PFSK-1 (cell line): ENCODE measurements around the gene CLN6.

Experiments
- FOXP2 ChIP-seq: optimal IDR thresholded peaks from 2 replicates; pipeline ENCODE3; 2011; ENCODE audit warnings: borderline replicate concordance, control low read depth, inconsistent platforms; ENCODE audit not compliant: insufficient read depth; ENCODE audit errors: extremely low read length, extremely low read depth
- POLR2AphosphoS5 ChIP-seq: IDR thresholded peaks from 2 replicates; pipeline ENCODE4 v1.6.1; 2012; ENCODE audit warnings: low read depth, mild to moderate bottlenecking, control low read depth, low read length, moderate library complexity
- REST ChIP-seq, 2 experiments: IDR thresholded peaks; 2 replicates each; pipeline versions ENCODE4 v1.6.1 to v1.8.0; 2011 to 2012; ENCODE audit warnings: low read depth in 2 of 2, low read length in 2 of 2, control low read depth in 1 of 2, inconsistent platforms in 1 of 2, mild to moderate bottlenecking in 1 of 2, moderate library complexity in 1 of 2; ENCODE audit not compliant: insufficient read depth in 1 of 2
- SIN3A ChIP-seq: IDR thresholded peaks from 2 replicates; pipeline ENCODE4 v1.6.1; 2012; ENCODE audit warnings: mild to moderate bottlenecking, low read length, moderate library complexity, borderline replicate concordance; ENCODE audit not compliant: insufficient read depth
- TAF1 ChIP-seq: IDR thresholded peaks from 2 replicates; pipeline ENCODE4 v1.6.1; 2012; ENCODE audit warnings: low read length, control low read depth, borderline replicate concordance; ENCODE audit not compliant: insufficient read depth

Gene CLN6

GRCh38 chr15:68192804-68193486 lies 36.6 kb downstream of the CLN6 start:
- TF ChIP-seq FOXP2 (no peak), POLR2AphosphoS5 (no peak), SIN3A (peak; percentile 75; the same call in 1 of the 2 replicates), TAF1 (no peak)

GRCh38 chr15:68192117-68192516 lies 37.4 kb downstream of the CLN6 start:
- TF ChIP-seq SIN3A (no peak), TAF1 (no peak)

- TF ChIP-seq FOXP2 (no peak), SIN3A (no peak), TAF1 (no peak)
These were observed 38.0 kb downstream of the CLN6 start for GRCh38 chr15:68191555-68191954.

GRCh38 chr15:68190048-68190447 lies 39.5 kb downstream of the CLN6 start:
- no peak for TF ChIP-seq SIN3A
- TF ChIP-seq TAF1 = no peak
- no peak for TF ChIP-seq POLR2AphosphoS5
- no peak for TF ChIP-seq REST (IDR thresholded peaks at IDR 0.05; ENCODE audit: insufficient read depth in 1 of 2, low read depth in 2 of 2, low read length in 2 of 2)
- TF ChIP-seq FOXP2 = no peak

GRCh38 chr15:68188647-68189046 lies 40.9 kb downstream of the CLN6 start:
- no peak for TF ChIP-seq REST (IDR thresholded peaks at IDR 0.05; ENCODE audit: insufficient read depth in 1 of 2, low read depth in 2 of 2, low read length in 2 of 2)

- TF ChIP-seq TAF1 (no peak), SIN3A (no peak), FOXP2 (no peak), REST (IDR thresholded peaks at IDR 0.05; ENCODE audit: insufficient read depth in 1 of 2, low read depth in 2 of 2, low read length in 2 of 2) (no peak), POLR2AphosphoS5 (no peak)
These were observed 42.0 kb downstream of the CLN6 start for GRCh38 chr15:68187559-68187958.

GRCh38 chr15:68186671-68187397 lies 42.7 kb downstream of the CLN6 start:
- TF ChIP-seq TAF1 = no peak
- no peak for TF ChIP-seq POLR2AphosphoS5
- TF ChIP-seq FOXP2 = no peak
- TF ChIP-seq REST (IDR thresholded peaks at IDR 0.05; ENCODE audit: insufficient read depth in 1 of 2, low read depth in 2 of 2, low read length in 2 of 2) = no peak
- no peak for TF ChIP-seq SIN3A
